A673 (cell line): ENCODE results near the gene NDST1.

Source experiments
- EZH2 ChIP-seq: fragments of 200-600 bp; sonication (generic); IDR thresholded peaks from 2 replicates; pipeline ENCODE4 v1.6.1; 2017; ENCODE audit warnings: borderline replicate concordance, low read depth, mild to moderate bottlenecking, mixed read lengths, antibody characterized with exemption, low read length; ENCODE audit not compliant: poor library complexity, severe bottlenecking
- TF ChIP-seq, protein P1 (sequence below): fragments of 300-800, 200-600 bp; sonication (generic); conservative IDR thresholded peaks from 2 replicates; pipeline ENCODE4 v1.5.1; 2017; ENCODE audit warnings: low read depth, mild to moderate bottlenecking, antibody characterized with exemption, low read length, moderate library complexity, mixed read lengths

DNA sequence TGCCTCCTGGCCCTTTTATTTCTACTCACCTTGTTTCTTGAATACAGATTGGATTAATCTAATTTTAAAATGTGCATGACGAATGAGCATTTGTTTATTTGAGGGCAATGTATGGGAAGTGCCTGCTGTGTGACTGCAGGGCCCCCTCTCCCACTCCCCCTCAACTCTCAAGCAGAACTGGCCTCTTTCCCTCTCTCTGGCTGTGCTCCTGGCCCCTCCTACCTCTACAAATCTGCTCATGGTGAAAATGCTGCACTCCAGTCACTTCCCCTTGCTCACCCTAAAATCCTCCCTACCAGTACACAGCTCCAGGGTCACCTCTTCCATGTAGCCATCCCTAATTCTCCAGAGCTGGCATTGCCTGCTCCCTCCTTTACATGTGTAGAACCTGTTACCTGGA, 17.2 kb upstream of the NDST1 start:
- TF ChIP-seq EZH2: no peak
- TF ChIP-seq, protein P1, sequence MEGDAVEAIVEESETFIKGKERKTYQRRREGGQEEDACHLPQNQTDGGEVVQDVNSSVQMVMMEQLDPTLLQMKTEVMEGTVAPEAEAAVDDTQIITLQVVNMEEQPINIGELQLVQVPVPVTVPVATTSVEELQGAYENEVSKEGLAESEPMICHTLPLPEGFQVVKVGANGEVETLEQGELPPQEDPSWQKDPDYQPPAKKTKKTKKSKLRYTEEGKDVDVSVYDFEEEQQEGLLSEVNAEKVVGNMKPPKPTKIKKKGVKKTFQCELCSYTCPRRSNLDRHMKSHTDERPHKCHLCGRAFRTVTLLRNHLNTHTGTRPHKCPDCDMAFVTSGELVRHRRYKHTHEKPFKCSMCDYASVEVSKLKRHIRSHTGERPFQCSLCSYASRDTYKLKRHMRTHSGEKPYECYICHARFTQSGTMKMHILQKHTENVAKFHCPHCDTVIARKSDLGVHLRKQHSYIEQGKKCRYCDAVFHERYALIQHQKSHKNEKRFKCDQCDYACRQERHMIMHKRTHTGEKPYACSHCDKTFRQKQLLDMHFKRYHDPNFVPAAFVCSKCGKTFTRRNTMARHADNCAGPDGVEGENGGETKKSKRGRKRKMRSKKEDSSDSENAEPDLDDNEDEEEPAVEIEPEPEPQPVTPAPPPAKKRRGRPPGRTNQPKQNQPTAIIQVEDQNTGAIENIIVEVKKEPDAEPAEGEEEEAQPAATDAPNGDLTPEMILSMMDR: no peak
